Measurements from ENCODE around the gene LIN7B.
"Not testable (repeated sequence)": the region's sequence is repeated elsewhere in the genome, so short reads cannot be mapped to it uniquely, and the experiment has no call there.

LIN7B gene

GRCh38 chr19:49118565-49119410, 4.6 kb downstream of the LIN7B start, which contains the start of gene C19orf73:
Gene C19orf73, minus strand, starts transcription at chr19:49119143. Its CDS starts 121 bp downstream, at chr19:49119022.
- in situ Hi-C loops (cut with MboI; ENCODE audit: low sequenced_read_pairs): no loop called here

DNA sequence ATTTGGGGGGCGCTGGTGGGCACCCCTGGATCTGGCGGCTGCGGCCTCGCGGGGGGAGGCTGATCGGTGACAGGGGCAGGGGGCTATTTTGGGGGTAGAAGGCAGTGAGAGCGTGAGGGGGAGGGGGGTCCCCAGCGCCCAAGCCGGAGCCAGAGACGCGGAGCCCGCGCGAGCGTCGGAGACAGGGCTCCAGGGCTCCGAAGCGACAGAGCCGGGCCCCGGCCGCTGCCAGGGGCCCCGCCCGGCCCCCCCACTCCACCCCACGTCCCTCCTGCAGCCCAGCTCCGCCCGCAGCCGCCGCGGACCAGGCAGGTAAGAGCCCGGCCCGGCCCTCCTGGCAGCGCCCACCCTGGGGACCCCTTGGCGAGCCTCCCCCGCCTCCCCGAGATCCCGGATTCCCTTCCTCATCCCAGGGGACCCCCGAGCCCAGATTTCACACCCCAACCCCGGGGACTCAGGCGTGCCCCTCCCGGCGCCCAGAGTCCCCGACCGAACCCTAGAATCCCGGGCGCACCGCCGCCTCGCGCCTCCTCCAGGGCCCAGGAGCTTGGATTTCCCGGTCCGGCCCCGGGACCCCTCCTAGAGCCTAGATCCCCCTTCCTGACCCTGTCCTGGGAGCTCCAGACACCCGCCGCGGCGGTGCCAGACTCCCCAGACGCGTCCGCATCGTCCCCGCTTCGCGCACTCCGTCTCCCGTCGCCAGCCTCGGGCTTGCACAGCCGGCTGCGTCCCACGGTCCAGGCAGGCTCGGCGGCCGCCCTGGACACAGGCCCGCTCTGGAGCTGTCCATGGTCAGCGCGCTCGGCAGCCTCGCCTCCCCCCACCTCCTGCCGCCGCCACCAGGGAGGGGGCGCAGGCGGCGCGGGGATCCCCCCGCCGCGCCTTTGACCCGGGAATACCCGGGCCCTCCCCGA, 5.5 kb downstream of the LIN7B start, which contains the start of gene PPFIA3:
TSS of gene PPFIA3 (plus strand) at position 134 of the 914 bp plus-strand sequence. CDS start 8,330 bp downstream, outside the sequence.
- in situ Hi-C loops (cut with MboI; ENCODE audit: low sequenced_read_pairs): no loop called here

DNA sequence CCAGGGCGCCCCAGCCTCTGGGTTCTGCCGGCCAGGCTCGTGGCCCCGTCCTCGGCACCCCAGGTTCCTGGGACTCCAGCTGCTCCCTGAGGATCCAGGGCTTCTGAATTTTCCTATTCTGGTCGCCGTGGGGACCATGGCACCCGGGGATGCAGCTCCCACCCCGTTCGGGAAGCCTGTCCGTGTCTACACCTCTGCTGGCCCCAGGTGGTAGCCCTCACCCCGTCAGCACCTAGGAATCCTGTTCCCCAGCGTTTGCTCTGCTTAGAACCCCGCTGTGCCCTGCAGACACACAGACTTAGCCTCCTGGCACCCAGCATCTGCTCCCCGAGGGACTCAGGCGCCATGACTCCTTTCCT, 6.1 kb downstream of the LIN7B start:
- in situ Hi-C loops (cut with MboI; ENCODE audit: low sequenced_read_pairs): no loop called here

DNA sequence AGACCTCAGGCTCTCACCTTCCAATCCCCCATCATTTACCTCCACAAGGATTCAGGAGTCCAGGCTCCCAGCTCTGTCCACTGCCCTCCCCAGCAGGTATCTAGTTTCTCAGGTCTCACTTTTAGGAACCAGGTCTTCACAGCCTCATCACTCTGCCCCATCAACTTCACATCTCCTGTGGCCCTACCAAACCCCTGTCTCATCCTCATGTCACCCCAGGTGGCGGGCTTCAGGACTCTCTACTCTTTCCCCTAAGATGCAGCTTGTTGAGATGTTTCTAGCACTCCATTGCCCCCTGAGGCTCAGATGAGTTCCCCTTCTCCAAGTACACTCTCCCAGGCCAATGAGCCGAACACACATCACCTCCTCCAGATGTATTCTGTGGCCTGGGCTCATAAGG, 6.7 kb downstream of the LIN7B start:
- in situ Hi-C loops (cut with MboI; ENCODE audit: low sequenced_read_pairs): no loop called here

- in situ Hi-C loops (cut with MboI; ENCODE audit: low sequenced_read_pairs): not testable (repeated sequence)
Measured at GRCh38 chr19:49121841-49122240, 7.7 kb downstream of the LIN7B start.

DNA sequence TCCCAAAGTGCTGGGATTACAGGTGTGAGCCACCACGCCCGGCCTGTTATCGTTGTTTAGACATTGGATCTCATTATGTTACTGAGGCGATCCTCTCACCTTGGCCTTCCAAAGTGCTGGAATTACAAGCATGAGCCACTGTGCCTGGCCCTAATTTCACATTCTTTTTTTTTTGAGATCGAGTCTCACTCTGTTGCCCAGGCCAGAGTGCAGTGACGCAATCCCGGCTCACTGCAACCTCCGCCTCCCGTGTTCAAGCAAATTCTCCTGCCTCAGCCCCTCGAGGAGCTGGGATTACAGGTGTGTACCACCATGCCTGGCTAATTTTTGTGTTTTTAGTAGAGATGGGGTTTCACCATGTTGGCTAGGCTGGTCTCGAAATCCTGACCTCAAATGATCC, 9.1 kb downstream of the LIN7B start:
- in situ Hi-C loops (cut with MboI; ENCODE audit: low sequenced_read_pairs): not testable (repeated sequence)

DNA sequence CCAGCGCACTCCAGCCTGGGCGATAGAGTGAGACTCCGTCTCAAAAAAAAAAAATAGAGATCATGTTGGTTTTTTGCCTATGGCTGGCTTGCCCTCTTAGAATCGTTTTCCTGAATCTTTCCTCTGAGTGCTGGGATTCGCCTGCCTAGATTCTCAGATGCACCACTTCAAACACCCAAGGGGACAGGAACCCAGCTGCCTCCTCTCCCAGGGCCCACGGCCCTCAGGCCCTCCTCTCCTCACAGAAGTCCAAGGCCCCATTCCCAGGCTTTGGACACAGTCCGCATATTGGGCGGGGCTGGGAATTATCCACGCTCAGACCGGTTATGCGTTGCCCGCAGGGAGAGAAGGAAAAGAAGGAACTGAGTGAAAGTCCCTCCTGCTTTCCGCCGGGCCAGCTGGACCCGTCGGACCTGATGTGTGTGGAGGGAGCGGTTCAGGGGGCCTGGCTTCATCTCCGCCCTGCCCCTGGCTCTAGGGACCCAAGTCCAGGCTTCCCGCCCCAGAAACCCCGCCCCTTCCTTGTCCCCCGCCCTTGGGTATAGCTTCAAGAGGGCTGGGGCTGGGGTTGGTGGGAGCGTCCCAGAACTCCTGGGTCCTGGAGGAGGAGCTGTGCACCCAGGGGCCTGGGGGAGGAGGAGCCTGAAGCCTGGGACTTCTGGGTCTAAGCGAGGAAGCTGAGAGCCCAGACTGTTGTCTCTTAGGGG, 11.0 kb downstream of the LIN7B start:
- in situ Hi-C loops (cut with MboI; ENCODE audit: low sequenced_read_pairs): no loop called here

GRCh38 chr19:49126575-49126974, 12.4 kb downstream of the LIN7B start:
- in situ Hi-C loops (cut with MboI; ENCODE audit: low sequenced_read_pairs): no loop called here

DNA sequence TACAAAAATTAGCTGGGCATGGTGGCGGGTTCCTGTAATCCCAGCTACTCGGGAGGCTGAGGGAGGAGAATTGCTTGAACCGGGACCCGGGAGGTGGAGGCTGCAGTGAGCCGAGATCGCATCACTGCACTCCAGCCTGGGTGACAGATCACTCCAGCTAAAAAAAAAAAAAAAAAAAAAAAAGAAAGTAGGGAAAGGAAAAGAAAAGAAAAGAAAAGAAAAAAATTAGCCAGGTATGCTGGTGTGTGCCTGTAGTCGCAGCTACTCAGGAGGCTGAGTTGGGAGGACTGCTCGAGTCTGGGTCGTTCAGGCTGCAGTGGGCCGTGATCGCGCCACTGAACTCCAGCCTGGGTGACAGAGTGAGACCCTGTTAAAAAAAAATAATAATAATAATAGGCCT, 13.1 kb downstream of the LIN7B start:
- in situ Hi-C loops (cut with MboI; ENCODE audit: low sequenced_read_pairs): not testable (repeated sequence)

GRCh38 chr19:49127674-49128544, 13.7 kb downstream of the LIN7B start:
- in situ Hi-C loops (cut with MboI; ENCODE audit: low sequenced_read_pairs): no loop called here

GRCh38 chr19:49128545-49129237, 14.5 kb downstream of the LIN7B start:
- in situ Hi-C loops (cut with MboI; ENCODE audit: low sequenced_read_pairs): no loop called here

- in situ Hi-C loops (cut with MboI; ENCODE audit: low sequenced_read_pairs): no loop called here
Measured at GRCh38 chr19:49129238-49129583, 15.0 kb downstream of the LIN7B start.

- in situ Hi-C loops (cut with MboI; ENCODE audit: low sequenced_read_pairs): no loop called here
Measured at GRCh38 chr19:49130325-49130724, 16.2 kb downstream of the LIN7B start.

DNA sequence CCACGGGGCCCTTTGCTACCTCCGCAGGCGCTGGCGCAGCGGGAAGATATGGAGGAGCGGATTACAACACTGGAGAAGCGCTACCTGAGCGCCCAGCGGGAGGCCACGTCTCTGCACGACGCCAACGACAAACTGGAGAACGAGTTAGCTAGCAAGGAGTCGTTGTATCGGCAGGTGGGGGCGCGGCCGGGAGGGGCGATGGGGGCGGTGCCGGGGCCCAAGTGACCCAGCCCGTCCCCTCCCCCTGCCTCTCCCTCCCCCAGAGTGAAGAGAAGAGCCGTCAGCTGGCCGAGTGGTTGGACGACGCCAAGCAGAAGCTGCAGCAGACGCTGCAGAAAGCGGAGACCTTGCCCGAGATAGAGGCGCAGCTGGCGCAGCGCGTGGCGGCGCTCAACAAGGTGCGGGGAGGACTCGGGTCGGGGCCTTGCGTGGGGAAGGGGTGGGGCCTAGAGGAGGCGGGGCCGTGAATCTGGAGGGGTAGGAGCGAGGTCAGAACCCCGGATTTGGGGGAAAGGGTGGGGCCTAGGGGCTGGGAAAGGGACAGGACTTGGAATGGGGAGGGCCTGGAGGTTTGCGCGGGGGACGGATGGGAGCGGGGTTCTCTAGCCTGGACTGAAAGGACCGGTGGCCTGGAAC, 18.9 kb downstream of the LIN7B start:
- in situ Hi-C loops (cut with MboI; ENCODE audit: low sequenced_read_pairs): no loop called here

GRCh38 chr19:49133621-49134454, 19.7 kb downstream of the LIN7B start:
- in situ Hi-C loops (cut with MboI; ENCODE audit: low sequenced_read_pairs): no loop called here

GRCh38 chr19:49135686-49136085, 21.5 kb downstream of the LIN7B start:
- in situ Hi-C loops (cut with MboI; ENCODE audit: low sequenced_read_pairs): no loop called here

DNA sequence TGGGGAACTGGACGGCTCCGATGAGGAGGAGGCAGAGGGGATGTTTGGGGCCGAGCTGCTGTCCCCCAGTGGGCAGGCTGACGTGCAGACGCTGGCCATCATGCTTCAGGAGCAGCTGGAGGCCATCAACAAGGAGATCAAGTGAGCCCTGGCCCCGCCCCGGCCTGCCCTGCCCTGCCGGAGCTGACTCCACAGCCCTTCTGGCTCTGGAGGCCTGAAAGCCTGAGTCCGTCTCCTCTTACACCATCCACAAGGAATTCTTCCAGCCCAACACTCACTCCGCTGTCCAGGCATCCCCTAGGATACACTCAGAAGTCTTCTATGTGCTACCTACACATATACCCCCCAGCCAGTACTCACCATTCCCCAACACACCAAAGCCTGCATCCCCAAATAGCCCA, 22.6 kb downstream of the LIN7B start:
- in situ Hi-C loops (cut with MboI; ENCODE audit: low sequenced_read_pairs): no loop called here

- in situ Hi-C loops (cut with MboI; ENCODE audit: low sequenced_read_pairs): no loop called here
Measured at GRCh38 chr19:49140951-49141350, 26.8 kb downstream of the LIN7B start.
